DMS79 (cell line): ENCODE measurements around the gene OSBPL5.
A peak's percentile ranks its signal among the peaks of the same experiment; 100 is the strongest.
"Not testable (repeated sequence)": the region's sequence is repeated elsewhere in the genome, so short reads cannot be mapped to it uniquely, and the experiment has no call there.

Experiments used
- DNase-seq: peaks from one replicate; lab custom pipeline; 2025; lab: John Stamatoyannopoulos, UW

Gene OSBPL5

GRCh38 chr11:3181725-3182461 lies 16.8 kb upstream of the OSBPL5 start:
- no peak for DNase-seq

- no peak for DNase-seq
These were observed 15.8 kb upstream of the OSBPL5 start for GRCh38 chr11:3180869-3181268.

- no peak for DNase-seq
These were observed 13.2 kb upstream of the OSBPL5 start for GRCh38 chr11:3178349-3178748.

- no peak for DNase-seq
These were observed 12.8 kb upstream of the OSBPL5 start for GRCh38 chr11:3177931-3178330.

- DNase-seq: no peak
These were observed 11.4 kb upstream of the OSBPL5 start for GRCh38 chr11:3176487-3176886.

GRCh38 chr11:3175194-3175593 lies 10.1 kb upstream of the OSBPL5 start:
- no peak for DNase-seq

- DNase-seq: no peak
These were observed 9.3 kb upstream of the OSBPL5 start for GRCh38 chr11:3174387-3174786.

- DNase-seq: no peak
These were observed 8.7 kb upstream of the OSBPL5 start for GRCh38 chr11:3173795-3174194.

GRCh38 chr11:3171931-3172560 lies 6.9 kb upstream of the OSBPL5 start:
- no peak for DNase-seq

- DNase-seq: no peak
These were observed 5.9 kb upstream of the OSBPL5 start for GRCh38 chr11:3170756-3171650.

- DNase-seq: peak; percentile 13
These were observed 5.1 kb upstream of the OSBPL5 start for GRCh38 chr11:3170044-3170755.

- DNase-seq: no peak
These were observed 4.3 kb upstream of the OSBPL5 start for GRCh38 chr11:3169255-3170043.

GRCh38 chr11:3168742-3169254 lies 3.7 kb upstream of the OSBPL5 start:
- DNase-seq: not testable (repeated sequence)

GRCh38 chr11:3167143-3168119 lies 2.3 kb upstream of the OSBPL5 start:
- no peak for DNase-seq

GRCh38 chr11:3166268-3167142 lies 1.4 kb upstream of the OSBPL5 start:
- DNase-seq: no peak

- no peak for DNase-seq
These were observed 782 bp upstream of the OSBPL5 start for GRCh38 chr11:3165916-3166267.

- no peak for DNase-seq
These were observed 458 bp downstream of the OSBPL5 start for GRCh38 chr11:3164552-3165151.

GRCh38 chr11:3164138-3164551 lies 965 bp downstream of the OSBPL5 start:
- DNase-seq: no peak
